Activated T-helper 17 cell treated with anti-CD3 and anti-CD28 coated beads, Interleukin-2, amount 50 U/mL, for 72 hours (primary cell): ENCODE data around the gene FSTL4. TPM values are rescaled to one million over a fixed set of nuclear protein-coding genes. Genes with fewer than 3 reads are reported as not detected.

Source experiments
- ATAC-seq: fragments of 150-1000 bp; cut with Tn5 transposase; replicated peaks from 2 replicates; pipeline ENCODE4 v1.10.0; 2021; ENCODE audit warnings: mild to moderate bottlenecking, moderate library complexity
- H3K27ac Mint-ChIP-seq: one replicate; pipeline ENCODE4 v1.8.0; 2022; ENCODE audit warnings: mixed read lengths
- H3K27me3 Mint-ChIP-seq: one replicate; pipeline ENCODE4 v1.8.0; 2022; ENCODE audit warnings: mixed read lengths
- H3K36me3 Mint-ChIP-seq: one replicate; pipeline ENCODE4 v1.8.0; 2022; ENCODE audit warnings: low read depth, mild to moderate bottlenecking, mixed read lengths
- H3K4me1 Mint-ChIP-seq: one replicate; pipeline ENCODE4 v1.8.0; 2022; ENCODE audit warnings: mixed read lengths
- H3K4me3 Mint-ChIP-seq: one replicate; pipeline ENCODE4 v1.8.0; 2022; ENCODE audit warnings: mild to moderate bottlenecking, mixed read lengths
- H3K9me3 Mint-ChIP-seq: one replicate; pipeline ENCODE4 v1.8.0; 2022; ENCODE audit warnings: mixed read lengths
- total RNA-seq, 2 donors: library from RNA; stranded (reverse); gene quantifications; one replicate each; pipeline ENCODE4 v1.2.3, GENCODE V29; 2022

Gene FSTL4
- total RNA-seq, 2 donors from 2014 or later: 0.24 TPM; not detected in 1

DNA sequence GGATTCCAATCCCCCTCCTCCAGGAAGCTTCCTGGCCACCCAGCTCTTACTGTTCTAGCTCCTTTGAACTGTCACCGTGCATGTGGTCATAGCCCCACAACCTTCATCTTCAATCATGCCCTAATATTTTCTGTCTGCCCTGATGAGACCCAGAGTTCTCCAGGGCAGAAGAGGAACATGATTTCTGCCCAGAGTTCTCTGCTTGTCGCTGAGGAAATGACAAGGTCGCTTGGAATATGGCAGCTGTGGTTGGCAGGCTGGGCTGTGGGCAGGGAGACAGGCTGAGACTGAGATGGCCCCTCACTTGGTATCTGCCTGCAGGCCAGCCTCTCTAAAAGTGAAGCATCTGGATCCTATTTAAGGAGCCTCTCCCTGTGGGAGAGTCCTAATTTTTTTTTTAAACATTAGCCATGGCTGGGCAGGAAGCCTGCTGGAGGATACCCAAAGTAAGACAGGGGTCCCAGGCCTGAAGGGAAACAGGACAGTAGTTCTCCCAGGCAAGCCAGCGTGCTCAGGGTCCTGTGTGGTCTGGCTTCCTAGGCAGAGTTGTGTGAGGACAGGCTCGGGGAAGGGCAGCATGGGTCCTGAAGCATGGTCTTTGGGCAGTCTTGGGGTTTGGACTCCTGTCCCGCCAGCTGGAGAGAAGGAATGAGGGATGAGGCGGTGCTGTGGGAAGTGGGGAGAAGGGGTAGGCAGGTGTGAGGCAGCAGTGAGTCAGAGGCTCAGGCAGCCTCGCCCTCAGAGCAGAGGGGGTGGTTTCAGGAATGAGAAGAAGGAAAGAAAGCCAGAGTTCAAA is 242.1 kb downstream of the FSTL4 start:
- no peak for ATAC-seq
- Mint-ChIP-seq H3K27me3 (peaks cover 12% of the 10 kb centered on the region), H3K9me3 (no peaks in the 10 kb centered on the region), H3K4me3 (no peak overlapping the region), H3K27ac (no peak overlapping the region), H3K4me1 (no peaks in the 10 kb centered on the region), H3K36me3 (no peaks in the 10 kb centered on the region)

GRCh38 chr5:133368916-133369783 is 243.2 kb downstream of the FSTL4 start:
- Mint-ChIP-seq H3K9me3 (no peaks in the 10 kb centered on the region), H3K4me1 (no peaks in the 10 kb centered on the region), H3K27ac (no peak overlapping the region), H3K27me3 (peaks cover 6% of the 10 kb centered on the region), H3K36me3 (no peaks in the 10 kb centered on the region), H3K4me3 (no peak overlapping the region)
- no peak for ATAC-seq

DNA sequence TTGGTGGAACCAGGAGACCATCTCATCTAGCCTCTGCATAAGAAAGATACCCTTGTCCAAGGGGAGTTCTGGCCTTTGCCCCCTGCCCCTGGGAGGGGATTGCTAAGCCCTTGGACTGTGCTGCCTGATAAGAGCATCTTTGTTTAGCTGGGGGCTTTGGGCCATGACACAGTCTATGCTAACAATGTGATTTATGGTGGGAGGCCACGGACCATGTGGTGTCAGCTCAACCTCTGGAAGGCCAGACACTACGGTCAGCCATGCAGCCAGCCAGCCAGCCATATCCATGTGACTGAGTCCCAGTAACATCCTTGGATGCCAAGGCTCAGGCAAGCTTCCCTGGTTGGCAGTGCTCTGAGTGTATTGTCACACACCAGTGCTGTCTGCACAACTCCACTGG is 244.4 kb downstream of the FSTL4 start:
- no peak overlapping the region for H3K4me3 Mint-ChIP-seq
- H3K27me3 Mint-ChIP-seq: peaks cover 8% of the 10 kb centered on the region
- H3K36me3 Mint-ChIP-seq: no peaks in the 10 kb centered on the region
- H3K9me3 Mint-ChIP-seq: no peaks in the 10 kb centered on the region
- no peak overlapping the region for H3K27ac Mint-ChIP-seq
- ATAC-seq: no peak
- no peaks in the 10 kb centered on the region for H3K4me1 Mint-ChIP-seq

DNA sequence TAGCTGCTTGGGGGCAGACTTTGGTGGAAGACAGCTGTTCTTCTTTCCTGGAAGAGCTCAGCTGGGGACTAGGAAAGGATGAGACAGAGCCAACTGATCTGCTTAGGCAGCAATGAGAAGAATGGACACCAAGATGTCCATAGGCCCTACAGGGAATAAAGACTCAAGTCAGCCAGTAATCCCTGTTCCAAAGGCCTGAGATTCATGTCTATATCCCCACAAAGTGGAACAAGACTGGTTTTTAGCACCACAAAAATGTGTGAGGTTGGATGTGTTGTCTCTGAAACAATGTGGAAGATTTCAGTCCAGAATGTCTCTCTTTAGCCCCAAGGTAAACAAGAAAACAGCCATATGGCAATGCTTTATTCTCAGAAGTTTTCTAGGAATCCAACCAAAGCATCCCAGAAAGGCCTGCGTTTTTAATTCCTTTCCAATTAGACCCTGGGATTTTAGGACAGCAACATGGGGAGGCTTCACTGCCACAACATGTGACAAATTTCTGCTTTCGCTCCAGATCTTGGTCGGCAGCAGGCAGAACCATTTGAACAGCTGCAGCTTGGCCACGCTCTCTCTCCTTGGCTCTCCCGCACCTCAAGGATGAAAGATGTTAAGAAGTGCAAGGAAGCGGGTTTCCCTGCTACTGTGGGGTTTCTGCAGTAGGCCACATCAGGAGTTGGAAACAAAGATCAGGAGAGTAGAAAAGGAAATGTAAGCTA is 245.1 kb downstream of the FSTL4 start:
- Mint-ChIP-seq H3K27ac (no peak overlapping the region), H3K9me3 (no peaks in the 10 kb centered on the region)

GRCh38 chr5:133366438-133366837 is 245.9 kb downstream of the FSTL4 start:
- Mint-ChIP-seq H3K4me1 (no peaks in the 10 kb centered on the region), H3K36me3 (no peaks in the 10 kb centered on the region), H3K9me3 (no peaks in the 10 kb centered on the region), H3K27me3 (peaks cover 12% of the 10 kb centered on the region), H3K4me3 (no peak overlapping the region), H3K27ac (no peak overlapping the region)
- ATAC-seq: no peak

More for the DNA sequence above, 245.1 kb downstream of the FSTL4 start:
- Mint-ChIP-seq H3K4me3 (no peak overlapping the region), H3K4me1 (no peaks in the 10 kb centered on the region), H3K36me3 (no peaks in the 10 kb centered on the region), H3K27me3 (peaks cover 12% of the 10 kb centered on the region)
- no peak for ATAC-seq

DNA sequence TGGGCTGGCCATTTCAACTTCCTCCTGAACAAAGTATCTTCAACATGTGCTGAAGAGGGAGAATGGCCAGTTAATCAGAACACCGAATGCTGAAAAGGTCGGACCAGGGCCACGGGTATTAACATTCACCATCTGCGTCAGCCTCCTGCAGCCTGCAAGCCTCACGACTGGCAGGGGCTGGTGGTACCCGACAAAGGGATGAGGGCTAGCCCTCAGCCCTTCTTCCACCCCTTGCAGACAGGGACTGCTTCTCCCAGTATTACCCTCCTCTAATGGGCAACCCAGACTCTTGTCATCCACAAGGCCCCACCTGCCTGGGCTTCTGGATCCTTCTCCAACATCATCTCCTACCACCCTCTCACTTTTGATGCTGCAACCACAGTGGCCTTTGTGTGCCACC is 246.6 kb downstream of the FSTL4 start:
- Mint-ChIP-seq H3K9me3 (no peaks in the 10 kb centered on the region), H3K27me3 (peaks cover 16% of the 10 kb centered on the region), H3K4me3 (no peak overlapping the region), H3K36me3 (no peaks in the 10 kb centered on the region), H3K27ac (no peak overlapping the region), H3K4me1 (no peaks in the 10 kb centered on the region)
- no peak for ATAC-seq

- no peaks in the 10 kb centered on the region for H3K4me1 Mint-ChIP-seq
- H3K27me3 Mint-ChIP-seq: peaks cover 11% of the 10 kb centered on the region
These were observed 247.2 kb downstream of the FSTL4 start for GRCh38 chr5:133364936-133365707.

DNA sequence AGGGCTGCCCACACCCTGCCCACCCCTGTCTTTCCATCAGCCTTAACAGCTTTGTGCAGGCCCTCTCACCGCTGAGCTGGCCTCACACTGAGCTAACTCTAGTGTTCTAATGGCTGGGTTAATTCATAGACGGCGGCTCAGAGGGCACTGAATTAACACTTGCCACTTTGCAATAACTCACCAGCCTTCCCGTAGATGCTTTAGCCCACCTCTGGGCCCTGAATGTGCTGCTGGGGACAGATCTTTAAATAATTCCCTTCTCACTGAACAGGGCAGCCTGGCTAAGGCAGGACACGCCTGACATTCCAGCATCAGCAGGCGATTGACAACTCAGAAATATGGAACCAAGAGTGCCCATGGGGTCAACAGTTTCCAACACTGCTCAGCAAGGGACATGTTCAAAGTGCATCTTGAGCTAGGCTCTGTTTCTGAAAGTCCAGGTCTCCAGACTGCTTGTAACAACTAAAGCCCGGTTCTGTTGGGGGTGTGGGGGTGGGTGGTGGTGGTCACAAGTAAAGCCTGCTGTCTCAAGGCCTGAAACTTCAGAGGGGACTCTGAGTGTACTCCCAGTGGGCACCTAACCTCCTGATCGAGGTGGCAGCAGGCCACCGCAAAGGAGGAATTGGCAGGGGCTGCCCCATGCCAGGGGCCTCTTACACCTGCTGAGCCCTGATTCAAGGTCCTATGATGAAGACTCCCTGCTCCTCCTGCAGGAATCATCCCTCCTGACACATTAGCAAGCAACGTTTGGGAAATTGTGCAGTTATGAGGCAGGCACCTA is 248.3 kb downstream of the FSTL4 start:
- H3K36me3 Mint-ChIP-seq: no peaks in the 10 kb centered on the region

More at GRCh38 chr5:133364936-133365707, 247.2 kb downstream of the FSTL4 start:
- no peak for ATAC-seq
- Mint-ChIP-seq H3K9me3 (no peaks in the 10 kb centered on the region), H3K4me3 (no peak overlapping the region), H3K36me3 (no peaks in the 10 kb centered on the region), H3K27ac (no peak overlapping the region)

DNA sequence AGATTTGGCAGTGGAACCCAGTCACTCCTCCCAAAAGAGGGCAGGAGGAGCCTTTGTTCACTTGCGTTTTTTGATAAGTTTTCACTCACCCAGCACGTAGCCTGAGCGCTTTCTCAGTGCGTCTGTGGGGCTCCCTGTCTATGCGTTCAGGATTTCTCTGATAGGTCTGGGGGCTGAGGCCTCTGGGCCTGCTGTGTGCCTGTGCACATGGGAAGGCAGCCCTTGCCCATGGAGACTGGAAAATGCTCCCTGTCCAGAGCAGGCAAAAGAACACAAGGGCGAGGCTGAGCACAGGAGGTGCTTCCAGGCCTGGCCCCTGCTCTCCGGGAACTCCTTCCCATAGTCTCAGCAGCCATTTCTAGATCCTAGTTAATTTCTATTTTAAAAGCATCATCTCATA is 249.9 kb downstream of the FSTL4 start:
- Mint-ChIP-seq H3K36me3 (no peaks in the 10 kb centered on the region), H3K9me3 (no peaks in the 10 kb centered on the region), H3K4me1 (no peaks in the 10 kb centered on the region), H3K4me3 (no peak overlapping the region), H3K27ac (no peak overlapping the region), H3K27me3 (peaks cover 11% of the 10 kb centered on the region)
- ATAC-seq: no peak

More for the DNA sequence above, 248.3 kb downstream of the FSTL4 start:
- Mint-ChIP-seq H3K27ac (no peak overlapping the region), H3K9me3 (no peaks in the 10 kb centered on the region), H3K27me3 (peaks cover 11% of the 10 kb centered on the region), H3K4me1 (no peaks in the 10 kb centered on the region), H3K4me3 (no peak overlapping the region)
- ATAC-seq: no peak

DNA sequence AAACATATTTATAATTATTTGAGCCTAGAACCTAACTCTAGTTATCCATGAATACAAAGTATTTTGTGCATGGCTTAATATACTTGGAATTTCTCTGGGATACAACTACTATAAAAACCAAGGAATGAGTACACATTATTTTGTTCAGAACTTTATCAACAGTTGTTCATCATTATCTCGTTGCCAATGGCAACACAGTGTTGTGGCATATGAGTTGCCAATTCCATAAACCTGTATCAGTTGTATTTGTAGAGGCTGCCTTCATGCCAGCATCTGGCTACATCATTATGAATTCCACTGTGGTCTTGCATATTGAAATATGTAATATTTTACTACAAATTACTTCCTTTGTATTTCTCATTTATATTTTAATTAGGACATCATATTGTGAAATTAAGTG is 250.4 kb downstream of the FSTL4 start:
- no peaks in the 10 kb centered on the region for H3K4me1 Mint-ChIP-seq
- peaks cover 11% of the 10 kb centered on the region for H3K27me3 Mint-ChIP-seq
- H3K9me3 Mint-ChIP-seq: no peaks in the 10 kb centered on the region
- no peak for ATAC-seq
- H3K27ac Mint-ChIP-seq: no peak overlapping the region
- H3K4me3 Mint-ChIP-seq: no peak overlapping the region
- no peaks in the 10 kb centered on the region for H3K36me3 Mint-ChIP-seq

DNA sequence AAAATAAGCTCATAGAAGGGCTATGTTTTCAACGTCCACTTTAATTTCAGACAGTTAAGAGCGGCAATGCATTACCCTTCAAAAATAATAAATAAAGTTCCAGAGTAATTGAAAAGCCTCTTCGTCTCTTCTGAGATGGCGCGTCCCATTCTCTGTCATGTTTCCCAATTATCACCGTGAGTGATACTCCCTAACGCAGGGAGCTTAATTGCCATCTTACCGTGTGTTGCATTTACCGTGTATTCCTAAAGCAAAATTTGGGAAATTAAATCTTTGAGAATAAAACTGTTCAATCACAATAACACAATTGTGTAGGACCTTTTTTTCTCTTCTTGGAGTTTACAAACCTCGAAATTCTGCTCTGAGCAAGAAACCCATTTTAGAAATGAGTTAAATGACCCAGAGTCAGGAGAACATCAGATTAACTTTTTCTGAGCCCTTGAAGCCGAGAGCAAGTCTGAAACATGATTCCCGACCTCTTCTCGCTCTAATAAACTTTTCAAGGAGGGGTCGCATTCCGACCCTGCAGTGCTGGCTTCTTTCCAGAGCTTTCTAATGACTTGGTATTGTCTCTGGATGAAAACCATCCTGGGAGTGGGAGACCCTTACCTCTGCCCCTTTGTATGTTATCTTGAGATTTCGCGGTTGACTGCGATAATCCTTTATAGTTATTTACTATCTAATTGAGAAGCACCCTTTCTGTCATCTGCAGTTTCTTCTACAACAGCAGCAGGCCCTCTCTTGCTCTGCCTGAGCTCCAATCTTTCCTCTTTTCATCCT is 251.5 kb downstream of the FSTL4 start:
- H3K27me3 Mint-ChIP-seq: peaks cover 14% of the 10 kb centered on the region
- H3K27ac Mint-ChIP-seq: no peak overlapping the region
- no peak for ATAC-seq
- H3K9me3 Mint-ChIP-seq: no peaks in the 10 kb centered on the region
- H3K36me3 Mint-ChIP-seq: no peaks in the 10 kb centered on the region
- no peaks in the 10 kb centered on the region for H3K4me1 Mint-ChIP-seq
- H3K4me3 Mint-ChIP-seq: no peak overlapping the region

DNA sequence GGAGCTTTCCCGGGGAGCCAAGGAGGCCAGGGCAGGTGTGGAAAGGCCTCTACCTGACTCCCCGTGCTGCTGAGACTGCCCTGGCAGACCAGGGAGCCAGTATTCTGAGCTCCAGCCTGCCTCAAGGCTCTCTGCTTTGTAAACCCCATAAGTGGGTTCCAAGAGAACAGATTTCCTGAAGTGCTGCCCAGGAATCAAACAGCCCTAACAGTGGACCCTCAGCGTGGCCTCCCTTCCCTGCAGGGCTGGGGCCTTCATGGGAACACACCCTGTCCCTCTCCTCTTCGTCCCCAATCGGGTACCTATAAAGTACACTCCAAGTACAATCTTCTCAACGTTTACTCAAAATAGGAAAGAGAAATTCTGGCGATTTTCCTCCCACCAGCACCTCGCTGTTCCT is 252.5 kb downstream of the FSTL4 start:
- ATAC-seq: no peak
- Mint-ChIP-seq H3K4me1 (no peaks in the 10 kb centered on the region), H3K27me3 (peaks cover 14% of the 10 kb centered on the region), H3K36me3 (no peaks in the 10 kb centered on the region), H3K27ac (no peak overlapping the region), H3K9me3 (no peaks in the 10 kb centered on the region), H3K4me3 (no peak overlapping the region)

DNA sequence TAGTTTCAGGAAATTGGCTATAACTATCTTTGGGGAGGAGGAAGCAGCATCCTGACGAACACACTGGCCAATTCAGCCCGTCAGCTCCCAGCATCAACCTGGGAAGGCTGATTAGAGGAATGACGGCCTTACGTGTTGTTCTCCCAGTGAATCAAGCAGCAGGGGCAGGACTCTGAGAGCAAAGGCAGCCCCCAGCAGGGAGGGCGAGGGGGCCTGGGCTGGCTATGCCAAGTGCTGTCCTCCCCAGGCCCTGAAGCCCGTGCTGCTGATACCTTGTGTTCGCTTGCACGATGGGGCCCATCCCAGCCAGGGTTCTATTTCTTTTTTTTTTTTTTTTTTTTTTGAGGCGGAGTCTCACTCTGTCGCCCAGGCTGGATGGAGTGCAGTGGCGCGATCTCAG is 254.1 kb downstream of the FSTL4 start:
- no peaks in the 10 kb centered on the region for H3K4me1 Mint-ChIP-seq
- no peak overlapping the region for H3K27ac Mint-ChIP-seq
- no peaks in the 10 kb centered on the region for H3K9me3 Mint-ChIP-seq
- no peak for ATAC-seq
- no peaks in the 10 kb centered on the region for H3K36me3 Mint-ChIP-seq
- no peak overlapping the region for H3K4me3 Mint-ChIP-seq
- peaks cover 11% of the 10 kb centered on the region for H3K27me3 Mint-ChIP-seq
